Urinary bladder (tissue), 2 donors: ENCODE measurements around the gene TM9SF2. TPM values are rescaled to one million over a fixed set of nuclear protein-coding genes. Genes with fewer than 3 reads are reported as not detected.

ENCODE experiments used
- polyA plus RNA-seq: library from polyadenylated mRNA; stranded (reverse); fragments of 200-250 nt; gene quantifications from one replicate; pipeline ENCODE4 v1.2.3, GENCODE V29; 2013
- small RNA-seq: library from RNA; depleted of rRNA; stranded (forward); fragments of <200 nt; gene quantifications from one replicate; pipeline ENCODE3, GENCODE V24; 2014
- total RNA-seq: library from RNA; depleted of rRNA; stranded (reverse); fragments of >200 nt; gene quantifications from one replicate; pipeline ENCODE4 v1.2.3, GENCODE V29; 2014
- donor health status: healthy.

The TM9SF2 gene
- total and polyA plus RNA-seq, 2 donors, result 86.3 to 225 TPM

Small RNAs within 50 kb of the gene (small RNA-seq; reads per million reads assigned to genes)
- not detected for gene AL139035.1

Other genes with a start within 250 kb of the TM9SF2 start
- 0.63 TPM for gene GPR18, start 243.1 kb upstream of the TM9SF2 start, total RNA-seq
- gene GPR18, start 243.1 kb upstream of the TM9SF2 start, polyA plus RNA-seq, result not detected
- gene GPR183, start 194.1 kb upstream of the TM9SF2 start, total RNA-seq, result 22.8 TPM
- 22.1 TPM for gene GPR183, start 194.1 kb upstream of the TM9SF2 start, polyA plus RNA-seq
- 4.9 TPM for gene CLYBL, start 105.2 kb downstream of the TM9SF2 start, total RNA-seq
- gene CLYBL, start 105.2 kb downstream of the TM9SF2 start, polyA plus RNA-seq, result 7.6 TPM